GM12892 (cell line): ENCODE results near the gene PRDM10.

Experiments used
- POLR2AphosphoS5 ChIP-seq: IDR thresholded peaks from 2 replicates; pipeline ENCODE4 v1.6.1; 2011; ENCODE audit warnings: low read depth, low read length, control low read depth
- TAF1 ChIP-seq: IDR thresholded peaks from 2 replicates; pipeline ENCODE4 v1.6.1; 2011; ENCODE audit warnings: low read depth, mild to moderate bottlenecking, control low read depth, low read length, borderline replicate concordance

GRCh38 chr11:130003717-130004001 lies 1.0 kb upstream of the PRDM10 start:
- TF ChIP-seq TAF1 (no peak), POLR2AphosphoS5 (no peak)
